Stimulated activated naive CD8-positive, alpha-beta T cell treated with anti-CD3 and anti-CD28 coated beads, Interleukin-15, Interleukin-2, amounts not matched to agents 100 ng/mL and 50 ng/mL, for 24 hours (primary cell): ENCODE measurements around the gene MTCL3.
"Not testable (repeated sequence)": the region's sequence is repeated elsewhere in the genome, so short reads cannot be mapped to it uniquely, and the experiment has no call there.

ENCODE experiments used
- H3K27ac Mint-ChIP-seq: one replicate; pipeline ENCODE4 v1.8.0; 2021; ENCODE audit warnings: mild to moderate bottlenecking, mixed read lengths
- H3K27me3 Mint-ChIP-seq: one replicate; pipeline ENCODE4 v1.8.0; 2021; ENCODE audit warnings: mixed read lengths
- H3K36me3 Mint-ChIP-seq: one replicate; pipeline ENCODE4 v1.8.0; 2021; ENCODE audit warnings: low read depth, mixed read lengths
- H3K4me1 Mint-ChIP-seq: one replicate; pipeline ENCODE4 v1.8.0; 2021; ENCODE audit warnings: low read depth, mixed read lengths
- H3K4me3 Mint-ChIP-seq: one replicate; pipeline ENCODE4 v1.8.0; 2021; ENCODE audit warnings: mild to moderate bottlenecking, mixed read lengths
- H3K9me3 Mint-ChIP-seq: one replicate; pipeline ENCODE4 v1.8.0; 2021; ENCODE audit warnings: mixed read lengths

Gene MTCL3

GRCh38 chr6:127441881-127442280, 77.3 kb downstream of the MTCL3 start:
- H3K27ac Mint-ChIP-seq, result no peak overlapping the region
- no peak overlapping the region for H3K4me3 Mint-ChIP-seq
- H3K27me3 Mint-ChIP-seq, result peaks cover 17% of the 10 kb centered on the region
- no peaks in the 10 kb centered on the region for H3K4me1 Mint-ChIP-seq
- no peaks in the 10 kb centered on the region for H3K9me3 Mint-ChIP-seq
- no peaks in the 10 kb centered on the region for H3K36me3 Mint-ChIP-seq

- Mint-ChIP-seq H3K4me1 (no peaks in the 10 kb centered on the region), H3K4me3 (no peak overlapping the region), H3K27ac (no peak overlapping the region), H3K9me3 (no peaks in the 10 kb centered on the region), H3K27me3 (peaks cover 10% of the 10 kb centered on the region), H3K36me3 (no peaks in the 10 kb centered on the region)
Measured at GRCh38 chr6:127439718-127440117, 79.4 kb downstream of the MTCL3 start.

GRCh38 chr6:127436578-127437110, 82.5 kb downstream of the MTCL3 start:
- H3K36me3 Mint-ChIP-seq, result no peaks in the 10 kb centered on the region
- H3K27me3 Mint-ChIP-seq, result peaks cover 10% of the 10 kb centered on the region
- H3K4me1 Mint-ChIP-seq, result no peaks in the 10 kb centered on the region
- no peak overlapping the region for H3K27ac Mint-ChIP-seq
- no peaks in the 10 kb centered on the region for H3K9me3 Mint-ChIP-seq
- no peak overlapping the region for H3K4me3 Mint-ChIP-seq

- Mint-ChIP-seq H3K9me3 (no peaks in the 10 kb centered on the region), H3K36me3 (no peaks in the 10 kb centered on the region), H3K27ac (no peak overlapping the region), H3K4me3 (no peak overlapping the region), H3K4me1 (no peaks in the 10 kb centered on the region), H3K27me3 (peaks cover 15% of the 10 kb centered on the region)
Measured at GRCh38 chr6:127435626-127436220, 83.4 kb downstream of the MTCL3 start.

GRCh38 chr6:127434651-127435050, 84.5 kb downstream of the MTCL3 start:
- Mint-ChIP-seq H3K27ac (no peak overlapping the region), H3K4me1 (no peaks in the 10 kb centered on the region), H3K4me3 (no peak overlapping the region), H3K36me3 (no peaks in the 10 kb centered on the region), H3K27me3 (peaks cover 13% of the 10 kb centered on the region), H3K9me3 (no peaks in the 10 kb centered on the region)

DNA sequence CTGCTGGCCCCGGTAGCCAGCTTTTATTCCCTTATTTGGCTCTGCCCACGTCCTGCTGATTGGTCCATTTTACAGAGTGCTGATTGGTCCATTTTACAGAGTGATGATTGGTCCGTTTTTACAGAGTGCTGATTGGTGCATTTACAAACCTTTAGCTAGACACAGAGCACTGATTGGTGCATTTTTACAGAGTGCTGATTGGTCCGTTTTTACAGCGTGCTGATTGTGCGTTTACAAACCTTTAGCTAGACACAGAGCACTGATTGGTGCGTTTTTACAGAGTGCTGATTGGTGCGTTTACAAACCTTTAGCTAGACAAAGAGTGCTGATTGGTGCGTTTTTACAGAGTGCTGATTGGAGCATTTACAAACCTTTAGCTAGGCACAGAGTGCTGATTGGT, 90.6 kb downstream of the MTCL3 start:
- H3K27me3 Mint-ChIP-seq, result peaks cover 15% of the 10 kb centered on the region
- not testable (repeated sequence) for H3K27ac Mint-ChIP-seq, H3K4me1 Mint-ChIP-seq, H3K4me3 Mint-ChIP-seq, H3K36me3 Mint-ChIP-seq, H3K9me3 Mint-ChIP-seq

DNA sequence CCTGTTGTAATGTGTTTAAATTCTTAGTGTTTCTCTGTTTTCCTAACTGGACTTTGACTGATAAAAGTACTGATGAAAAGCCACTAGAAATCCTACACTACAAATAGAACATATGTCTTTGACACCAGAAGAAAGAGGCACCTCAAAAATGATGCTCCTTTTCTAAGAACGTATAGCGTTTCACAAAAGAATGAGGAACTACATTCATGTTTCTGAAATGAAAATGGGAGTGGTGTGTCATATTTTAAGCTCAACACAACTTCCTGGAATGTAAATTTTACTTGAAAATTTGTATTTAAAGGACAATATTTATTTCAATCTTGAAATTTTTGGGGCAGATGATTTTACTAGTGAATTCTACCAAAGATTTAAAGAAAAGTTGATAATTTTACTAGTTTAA, 95.2 kb downstream of the MTCL3 start:
- Mint-ChIP-seq H3K4me1 (peaks cover 27% of the 10 kb centered on the region), H3K27me3 (peaks cover 4% of the 10 kb centered on the region), H3K27ac (no peak overlapping the region), H3K9me3 (peaks cover 7% of the 10 kb centered on the region), H3K4me3 (no peak overlapping the region), H3K36me3 (no peaks in the 10 kb centered on the region)
